22Rv1 (cell line): ENCODE results near the gene ERP27.

Experiments
- ZFX ChIP-seq: fragments of 450-650 bp; IDR thresholded peaks from 2 replicates; pipeline ENCODE4 v1.6.1; 2017; ENCODE audit warnings: antibody characterized with exemption, borderline replicate concordance
- TF ChIP-seq, protein P1 (sequence below): fragments of 450-650 bp; IDR thresholded peaks from 2 replicates; pipeline ENCODE4 v1.5.1; 2017; ENCODE audit warnings: mild to moderate bottlenecking

DNA sequence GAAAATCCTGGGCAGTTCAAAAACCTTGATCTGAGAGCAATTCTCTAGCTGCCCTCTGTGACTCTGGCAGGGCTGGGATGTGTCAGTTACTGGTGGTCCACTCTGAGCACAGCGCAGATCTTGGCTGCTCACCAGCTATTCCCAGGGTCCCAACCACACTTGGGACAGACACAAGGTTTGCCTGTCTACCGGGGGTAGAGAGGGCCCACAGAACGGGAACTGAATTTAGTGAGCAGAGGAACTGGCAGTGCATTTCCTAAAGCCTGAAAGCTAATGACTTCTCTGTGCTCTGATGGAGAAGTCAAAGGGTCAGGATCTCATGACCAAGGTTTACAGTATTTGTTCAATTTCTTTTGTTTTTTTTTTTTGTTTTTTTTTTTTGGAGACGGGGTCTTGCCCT is 37.1 kb upstream of the ERP27 start:
- TF ChIP-seq, protein P1, sequence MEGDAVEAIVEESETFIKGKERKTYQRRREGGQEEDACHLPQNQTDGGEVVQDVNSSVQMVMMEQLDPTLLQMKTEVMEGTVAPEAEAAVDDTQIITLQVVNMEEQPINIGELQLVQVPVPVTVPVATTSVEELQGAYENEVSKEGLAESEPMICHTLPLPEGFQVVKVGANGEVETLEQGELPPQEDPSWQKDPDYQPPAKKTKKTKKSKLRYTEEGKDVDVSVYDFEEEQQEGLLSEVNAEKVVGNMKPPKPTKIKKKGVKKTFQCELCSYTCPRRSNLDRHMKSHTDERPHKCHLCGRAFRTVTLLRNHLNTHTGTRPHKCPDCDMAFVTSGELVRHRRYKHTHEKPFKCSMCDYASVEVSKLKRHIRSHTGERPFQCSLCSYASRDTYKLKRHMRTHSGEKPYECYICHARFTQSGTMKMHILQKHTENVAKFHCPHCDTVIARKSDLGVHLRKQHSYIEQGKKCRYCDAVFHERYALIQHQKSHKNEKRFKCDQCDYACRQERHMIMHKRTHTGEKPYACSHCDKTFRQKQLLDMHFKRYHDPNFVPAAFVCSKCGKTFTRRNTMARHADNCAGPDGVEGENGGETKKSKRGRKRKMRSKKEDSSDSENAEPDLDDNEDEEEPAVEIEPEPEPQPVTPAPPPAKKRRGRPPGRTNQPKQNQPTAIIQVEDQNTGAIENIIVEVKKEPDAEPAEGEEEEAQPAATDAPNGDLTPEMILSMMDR, result no peak
- TF ChIP-seq ZFX, result no peak
